ENCODE results near the gene EID1.

Gene EID1

GRCh38 chr15:48893311-48893710 is 15.4 kb downstream of the EID1 start:
- H3K9me3 ChIP-seq (ENCODE audit: control extremely low read depth in 1 of 5, control insufficient read depth in 4 of 5, insufficient read depth in 2 of 5, low read depth in 1 of 5, low read length in 4 of 5), result no peaks in the 10 kb centered on the region
- no peaks in the 10 kb centered on the region for H3K36me3 ChIP-seq (ENCODE audit: control insufficient read depth in 4 of 4, insufficient read depth in 4 of 4, low read length in 3 of 4)
- H3K4me1 ChIP-seq (ENCODE audit: control extremely low read depth in 1 of 4, control insufficient read depth in 4 of 4, insufficient read depth in 4 of 4, low read length in 3 of 4), result peaks cover 0 to 5% (median 0%) of the 10 kb centered on the region in 4 experiments
- CTCF ChIA-PET, result no interaction called here
- H3K27ac ChIP-seq (ENCODE audit: insufficient read depth in 1 of 2, low read depth in 1 of 2, low read length in 2 of 2, poor library complexity in 1 of 2, severe bottlenecking in 2 of 2), result no peak overlapping the region
- H3K27me3 ChIP-seq (replicated peaks in 2 of 5; ENCODE audit: control insufficient read depth in 4 of 5, insufficient read depth in 5 of 5, low read length in 4 of 5), result no peaks in the 10 kb centered on the region
- no peak overlapping the region for H3K4me3 ChIP-seq (ENCODE audit: control insufficient read depth in 1 of 7, extremely low read depth in 1 of 7, insufficient read depth in 4 of 7, low read depth in 2 of 7, low read length in 6 of 7)
- POLR2A ChIA-PET, result no interaction called here
- no CpG with 5 or more reads among the region's 3 CpGs for WGBS (ENCODE audit: insufficient coverage)
- DNase-seq, result no peak

DNA sequence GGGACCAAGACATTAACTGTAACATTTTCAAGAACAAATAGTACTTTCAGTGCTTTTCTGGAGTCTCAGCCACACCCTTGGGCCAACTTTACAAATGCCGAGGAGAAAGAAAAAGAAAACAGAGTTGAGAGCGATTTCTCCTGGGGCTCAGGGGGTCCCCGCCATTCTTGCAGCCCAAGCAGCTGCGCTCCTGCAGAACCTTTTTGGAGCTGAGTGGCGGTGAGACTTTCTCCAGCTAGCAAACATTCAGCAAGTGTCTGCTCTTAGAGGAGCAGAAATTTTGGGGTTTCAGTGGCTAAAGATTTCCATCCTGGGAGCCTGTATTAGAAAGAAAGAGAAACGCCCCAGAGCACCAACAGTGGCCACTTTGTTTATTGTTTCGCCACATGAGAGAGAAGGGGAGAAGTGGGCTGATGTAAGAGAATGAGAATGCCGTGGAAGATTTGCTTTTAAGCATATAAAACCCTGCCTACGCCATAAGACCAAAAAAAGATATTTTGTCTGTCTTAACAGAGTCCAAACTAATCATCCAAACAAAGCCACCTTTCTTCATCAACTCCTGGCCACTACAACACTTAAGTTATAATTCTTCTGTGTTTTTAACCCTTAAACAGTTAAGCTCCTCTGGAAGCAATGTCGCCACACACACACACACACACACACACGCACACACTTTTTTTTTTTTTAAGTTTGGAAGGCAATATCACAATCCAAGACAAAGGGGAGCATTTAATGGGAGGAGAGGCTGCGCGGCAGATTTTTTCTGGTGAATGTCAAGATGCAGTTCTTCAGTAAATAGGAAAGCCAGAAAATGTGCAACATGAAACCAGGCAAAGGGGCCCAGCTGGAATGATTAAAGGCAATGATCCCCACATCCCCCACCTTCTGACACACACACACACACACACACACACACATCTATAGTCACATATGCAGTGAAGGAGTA is 19.2 kb downstream of the EID1 start:
- ChIA-PET CTCF (no interaction called here), POLR2A (interaction anchor here (0.6 kb wide), 1 partner anchor 35 kb away, joined by 3 read pairs; no protein-coding TSS in a partner anchor)
- 93% methylated on average over 9 of the region's 13 CpGs for WGBS (ENCODE audit: insufficient coverage)
- no peak overlapping the region for H3K27ac ChIP-seq (ENCODE audit: insufficient read depth in 1 of 2, low read depth in 1 of 2, low read length in 2 of 2, poor library complexity in 1 of 2, severe bottlenecking in 2 of 2)
- peaks cover 0 to 10% (median 0%) of the 10 kb centered on the region in 4 experiments for H3K4me1 ChIP-seq (ENCODE audit: control extremely low read depth in 1 of 4, control insufficient read depth in 4 of 4, insufficient read depth in 4 of 4, low read length in 3 of 4)
- no peaks in the 10 kb centered on the region for H3K27me3 ChIP-seq (replicated peaks in 2 of 5; ENCODE audit: control insufficient read depth in 4 of 5, insufficient read depth in 5 of 5, low read length in 4 of 5)
- no peak for DNase-seq
- no peaks in the 10 kb centered on the region for H3K9me3 ChIP-seq (ENCODE audit: control extremely low read depth in 1 of 5, control insufficient read depth in 4 of 5, insufficient read depth in 2 of 5, low read depth in 1 of 5, low read length in 4 of 5)
- H3K4me3 ChIP-seq (ENCODE audit: control insufficient read depth in 1 of 7, extremely low read depth in 1 of 7, insufficient read depth in 4 of 7, low read depth in 2 of 7, low read length in 6 of 7), result no peak overlapping the region
- H3K36me3 ChIP-seq (ENCODE audit: control insufficient read depth in 4 of 4, insufficient read depth in 4 of 4, low read length in 3 of 4), result no peaks in the 10 kb centered on the region

GRCh38 chr15:48898032-48898431 is 20.1 kb downstream of the EID1 start:
- no peaks in the 10 kb centered on the region for H3K36me3 ChIP-seq (ENCODE audit: control insufficient read depth in 4 of 4, insufficient read depth in 4 of 4, low read length in 3 of 4)
- DNase-seq, result peak; percentile 48 to 83 (median 69)
- H3K27me3 ChIP-seq (replicated peaks in 2 of 5; ENCODE audit: control insufficient read depth in 4 of 5, insufficient read depth in 5 of 5, low read length in 4 of 5), result no peaks in the 10 kb centered on the region
- 3% methylated on average over 4 of the region's 4 CpGs for WGBS (ENCODE audit: insufficient coverage)
- H3K4me1 ChIP-seq (ENCODE audit: control extremely low read depth in 1 of 4, control insufficient read depth in 4 of 4, insufficient read depth in 4 of 4, low read length in 3 of 4), result peaks cover 0 to 10% (median 0%) of the 10 kb centered on the region in 4 experiments
- H3K9me3 ChIP-seq (ENCODE audit: control extremely low read depth in 1 of 5, control insufficient read depth in 4 of 5, insufficient read depth in 2 of 5, low read depth in 1 of 5, low read length in 4 of 5), result no peaks in the 10 kb centered on the region
- ChIA-PET CTCF (no interaction called here), POLR2A (no interaction called here)
- H3K27ac ChIP-seq (ENCODE audit: insufficient read depth in 1 of 2, low read depth in 1 of 2, low read length in 2 of 2, poor library complexity in 1 of 2, severe bottlenecking in 2 of 2), result no peak overlapping the region
- peak overlapping the region in 1 of 7 experiments; percentile 51 for H3K4me3 ChIP-seq (ENCODE audit: control insufficient read depth in 1 of 7, extremely low read depth in 1 of 7, insufficient read depth in 4 of 7, low read depth in 2 of 7, low read length in 6 of 7)

GRCh38 chr15:48898446-48898845 is 20.5 kb downstream of the EID1 start:
- ChIA-PET CTCF (interaction anchor here (1.5 kb wide), 1 partner anchor 21 kb away, joined by 3 read pairs; the partner anchor contains the start of gene EID1), POLR2A (no interaction called here)
- Histone ChIP-seq H3K4me3 (ENCODE audit: control insufficient read depth in 1 of 7, extremely low read depth in 1 of 7, insufficient read depth in 4 of 7, low read depth in 2 of 7, low read length in 6 of 7) (peak overlapping the region in 1 of 7 experiments; percentile 51), H3K27ac (ENCODE audit: insufficient read depth in 1 of 2, low read depth in 1 of 2, low read length in 2 of 2, poor library complexity in 1 of 2, severe bottlenecking in 2 of 2) (no peak overlapping the region), H3K4me1 (ENCODE audit: control extremely low read depth in 1 of 4, control insufficient read depth in 4 of 4, insufficient read depth in 4 of 4, low read length in 3 of 4) (peaks cover 0 to 10% (median 0%) of the 10 kb centered on the region in 4 experiments), H3K9me3 (ENCODE audit: control extremely low read depth in 1 of 5, control insufficient read depth in 4 of 5, insufficient read depth in 2 of 5, low read depth in 1 of 5, low read length in 4 of 5) (no peaks in the 10 kb centered on the region), H3K36me3 (ENCODE audit: control insufficient read depth in 4 of 4, insufficient read depth in 4 of 4, low read length in 3 of 4) (no peaks in the 10 kb centered on the region), H3K27me3 (replicated peaks in 2 of 5; ENCODE audit: control insufficient read depth in 4 of 5, insufficient read depth in 5 of 5, low read length in 4 of 5) (no peaks in the 10 kb centered on the region)
- whole genome bisulfite sequencing (ENCODE audit: insufficient coverage), result 0% methylated on average over 1 of the region's 2 CpGs
- DNase-seq, result no peak

DNA sequence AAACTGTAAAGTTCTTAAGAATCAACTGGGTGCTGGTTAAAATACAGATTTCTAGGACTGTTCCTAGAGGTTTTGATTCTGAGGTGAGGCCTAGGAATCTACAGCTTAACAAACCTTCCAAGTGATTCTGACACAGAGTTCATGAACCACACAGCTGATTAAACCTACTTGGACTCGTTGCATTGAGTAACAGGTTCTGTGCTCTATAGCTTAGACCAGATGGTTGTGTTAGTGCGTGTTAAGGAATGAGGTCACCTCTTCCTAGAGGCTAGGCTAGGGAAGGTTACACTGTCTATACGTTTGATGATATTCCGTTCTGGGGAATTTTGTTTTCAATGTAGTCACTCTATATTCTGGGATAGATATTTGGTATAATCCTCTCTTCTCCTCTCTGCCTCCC is 21.9 kb downstream of the EID1 start:
- WGBS (ENCODE audit: insufficient coverage), result 88% methylated on average over 2 of the region's 4 CpGs
- Histone ChIP-seq H3K9me3 (ENCODE audit: control extremely low read depth in 1 of 5, control insufficient read depth in 4 of 5, insufficient read depth in 2 of 5, low read depth in 1 of 5, low read length in 4 of 5) (no peaks in the 10 kb centered on the region), H3K4me3 (ENCODE audit: control insufficient read depth in 1 of 7, extremely low read depth in 1 of 7, insufficient read depth in 4 of 7, low read depth in 2 of 7, low read length in 6 of 7) (no peak overlapping the region), H3K36me3 (ENCODE audit: control insufficient read depth in 4 of 4, insufficient read depth in 4 of 4, low read length in 3 of 4) (no peaks in the 10 kb centered on the region), H3K27ac (ENCODE audit: insufficient read depth in 1 of 2, low read depth in 1 of 2, low read length in 2 of 2, poor library complexity in 1 of 2, severe bottlenecking in 2 of 2) (no peak overlapping the region), H3K27me3 (replicated peaks in 2 of 5; ENCODE audit: control insufficient read depth in 4 of 5, insufficient read depth in 5 of 5, low read length in 4 of 5) (no peaks in the 10 kb centered on the region), H3K4me1 (ENCODE audit: control extremely low read depth in 1 of 4, control insufficient read depth in 4 of 4, insufficient read depth in 4 of 4, low read length in 3 of 4) (peaks cover 0 to 10% (median 0%) of the 10 kb centered on the region in 4 experiments)
- no peak for DNase-seq
- ChIA-PET POLR2A (no interaction called here), CTCF (interaction anchor here (0.6 to 1.5 kb wide), 2 partner anchors 22 to 52 kb away, joined by 3 to 4 read pairs; partner anchors contain the start of gene EID1)

DNA sequence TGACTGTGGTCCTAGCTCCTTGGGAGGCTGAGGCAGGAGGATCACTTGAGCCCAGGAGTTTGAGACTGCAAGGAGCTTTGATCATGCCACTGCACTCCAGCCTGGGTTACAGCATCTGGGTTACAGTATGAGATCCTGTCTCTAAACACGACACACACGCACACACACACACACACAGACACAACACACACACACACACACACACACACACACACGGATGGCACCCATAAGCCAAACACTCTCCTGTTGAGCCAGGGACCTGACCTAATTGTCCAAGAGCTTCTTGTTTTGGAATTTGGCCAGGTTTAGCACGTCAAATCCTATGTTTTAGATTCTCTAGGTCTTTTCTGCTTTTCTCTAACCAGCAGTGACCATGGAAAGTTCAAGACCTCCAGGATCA is 26.8 kb downstream of the EID1 start:
- Histone ChIP-seq H3K27me3 (replicated peaks in 2 of 5; ENCODE audit: control insufficient read depth in 4 of 5, insufficient read depth in 5 of 5, low read length in 4 of 5) (no peaks in the 10 kb centered on the region), H3K4me1 (ENCODE audit: control extremely low read depth in 1 of 4, control insufficient read depth in 4 of 4, insufficient read depth in 4 of 4, low read length in 3 of 4) (no peaks in the 10 kb centered on the region), H3K9me3 (ENCODE audit: control extremely low read depth in 1 of 5, control insufficient read depth in 4 of 5, insufficient read depth in 2 of 5, low read depth in 1 of 5, low read length in 4 of 5) (no peaks in the 10 kb centered on the region), H3K36me3 (ENCODE audit: control insufficient read depth in 4 of 4, insufficient read depth in 4 of 4, low read length in 3 of 4) (no peaks in the 10 kb centered on the region), H3K4me3 (ENCODE audit: control insufficient read depth in 1 of 7, extremely low read depth in 1 of 7, insufficient read depth in 4 of 7, low read depth in 2 of 7, low read length in 6 of 7) (no peak overlapping the region), H3K27ac (ENCODE audit: insufficient read depth in 1 of 2, low read depth in 1 of 2, low read length in 2 of 2, poor library complexity in 1 of 2, severe bottlenecking in 2 of 2) (no peak overlapping the region)
- POLR2A ChIA-PET, result no interaction called here
- 100% methylated on average over 1 of the region's 4 CpGs for WGBS (ENCODE audit: insufficient coverage)
- no peak for DNase-seq
- CTCF ChIA-PET, result interaction anchor here (1.0 to 1.7 kb wide), 2 partner anchors 12 to 27 kb away, joined by 3 to 5 read pairs; partner anchors contain the start of gene EID1

DNA sequence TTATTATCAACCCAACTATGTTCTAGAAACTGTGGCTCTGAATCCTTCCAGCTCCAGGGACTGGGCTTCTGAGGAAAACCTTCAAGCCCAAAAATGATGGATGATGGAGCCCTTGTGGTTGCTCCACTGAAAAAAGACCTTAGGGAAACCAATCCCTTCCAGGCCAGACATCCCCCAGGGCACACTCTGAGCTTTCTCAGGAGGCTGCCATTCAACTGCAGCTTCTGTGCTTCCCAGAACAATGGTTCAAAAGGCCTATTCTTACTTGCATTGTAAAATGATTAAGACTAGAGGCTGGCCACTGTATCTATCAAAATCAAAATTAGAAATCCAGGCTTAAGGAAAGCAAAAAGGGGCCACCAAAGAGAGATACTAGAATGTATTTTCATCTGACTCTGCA is 27.3 kb downstream of the EID1 start:
- POLR2A ChIA-PET, result no interaction called here
- no peaks in the 10 kb centered on the region for H3K36me3 ChIP-seq (ENCODE audit: control insufficient read depth in 4 of 4, insufficient read depth in 4 of 4, low read length in 3 of 4)
- no peak overlapping the region for H3K27ac ChIP-seq (ENCODE audit: insufficient read depth in 1 of 2, low read depth in 1 of 2, low read length in 2 of 2, poor library complexity in 1 of 2, severe bottlenecking in 2 of 2)

More for the DNA sequence above, 27.3 kb downstream of the EID1 start:
- no peak for DNase-seq
- no peak overlapping the region for H3K4me3 ChIP-seq (ENCODE audit: control insufficient read depth in 1 of 7, extremely low read depth in 1 of 7, insufficient read depth in 4 of 7, low read depth in 2 of 7, low read length in 6 of 7)
- H3K9me3 ChIP-seq (ENCODE audit: control extremely low read depth in 1 of 5, control insufficient read depth in 4 of 5, insufficient read depth in 2 of 5, low read depth in 1 of 5, low read length in 4 of 5), result no peaks in the 10 kb centered on the region
- CTCF ChIA-PET, result interaction anchor here (1.0 to 1.7 kb wide), 2 partner anchors 11 to 28 kb away, joined by 3 to 5 read pairs; partner anchors contain the start of gene EID1
- no peaks in the 10 kb centered on the region for H3K4me1 ChIP-seq (ENCODE audit: control extremely low read depth in 1 of 4, control insufficient read depth in 4 of 4, insufficient read depth in 4 of 4, low read length in 3 of 4)
- no peaks in the 10 kb centered on the region for H3K27me3 ChIP-seq (replicated peaks in 2 of 5; ENCODE audit: control insufficient read depth in 4 of 5, insufficient read depth in 5 of 5, low read length in 4 of 5)

All from common myeloid progenitor, CD34-positive (primary cell).